Colonic mucosa (tissue), 4 donors: ENCODE results near the gene PTPRQ. TPM values are rescaled to one million over a fixed set of nuclear protein-coding genes. Genes with fewer than 3 reads are reported as not detected.

Source experiments
- DNase-seq: peaks from one replicate; pipeline ENCODE4 v3.0.0-alpha.2; 2020
- H3K27ac ChIP-seq: fragments of 200-600 bp; one replicate; pipeline ENCODE4 v1.8.0; 2021
- H3K27me3 ChIP-seq: fragments of 200-600 bp; one replicate; pipeline ENCODE4 v1.8.0; 2021
- H3K36me3 ChIP-seq: fragments of 200-600 bp; one replicate; pipeline ENCODE4 v1.8.0; 2021
- H3K4me1 ChIP-seq: fragments of 200-600 bp; one replicate; pipeline ENCODE4 v1.8.0; 2021; ENCODE audit warnings: mild to moderate bottlenecking
- H3K4me3 ChIP-seq: fragments of 200-600 bp; one replicate; pipeline ENCODE4 v1.8.0; 2021
- H3K9ac ChIP-seq, 2 donors: one replicate each; pipeline ENCODE4 v1.7.0; 2013; ENCODE audit warnings: control low read depth in 2 of 2, low read depth in 2 of 2, low read length in 2 of 2
- H3K9me3 ChIP-seq: fragments of 200-600 bp; one replicate; pipeline ENCODE4 v1.8.0; 2021
- CTCF ChIP-seq: fragments of 200-600 bp; IDR thresholded peaks from one replicate; pipeline ENCODE4 v1.8.0; 2022; ENCODE audit warnings: antibody characterized with exemption, mild to moderate bottlenecking
- intact Hi-C: fragments of 100-400 bp; cut with DNase I; formaldehyde crosslinking; loops from one replicate; pipeline ENCODE4 v1.14.1; 2022
- total RNA-seq, 2 donors: library from RNA; stranded (reverse); fragmentation: NEBNext Ultra II Directional in 1 of 2; extraction: Animal tissue kit (Norgen Biotek cat#: 25700) in 1 of 2; gene quantifications; one replicate each; pipeline ENCODE4 v1.2.1, GENCODE V29; 2021
- donor health status: healthy.
- donor health status: DM: no; HTN: no; CAD: no.
- donor health status: DM: no; HTN: no; CAD: no.

The PTPRQ gene
- total RNA-seq, 2 donors from 2014 or later = not detected

GRCh38 chr12:80700327-80700726 lies 256.3 kb downstream of the PTPRQ start:
- TF ChIP-seq CTCF = no peak
- Histone ChIP-seq H3K4me1 (no peaks in the 10 kb centered on the region), H3K36me3 (no peaks in the 10 kb centered on the region), H3K27me3 (no peaks in the 10 kb centered on the region), H3K9me3 (no peaks in the 10 kb centered on the region), H3K27ac (no peak overlapping the region), H3K4me3 (no peak overlapping the region), H3K9ac (no peak overlapping the region)
- intact Hi-C loops = no loop called here
- no peak for DNase-seq

- no peak overlapping the region for H3K27ac ChIP-seq
- DNase-seq = no peak
- no peak overlapping the region for H3K9ac ChIP-seq
- intact Hi-C loops = no loop called here
- no peaks in the 10 kb centered on the region for H3K36me3 ChIP-seq
- no peaks in the 10 kb centered on the region for H3K4me1 ChIP-seq
- no peak overlapping the region for H3K4me3 ChIP-seq
- no peak for TF ChIP-seq CTCF
- no peaks in the 10 kb centered on the region for H3K27me3 ChIP-seq
- no peaks in the 10 kb centered on the region for H3K9me3 ChIP-seq
These were observed 257.4 kb downstream of the PTPRQ start for GRCh38 chr12:80701388-80701787.

- no peak for DNase-seq
- Histone ChIP-seq H3K9me3 (no peaks in the 10 kb centered on the region), H3K4me3 (no peak overlapping the region), H3K9ac (no peak overlapping the region), H3K27me3 (no peaks in the 10 kb centered on the region), H3K4me1 (no peaks in the 10 kb centered on the region), H3K36me3 (no peaks in the 10 kb centered on the region), H3K27ac (no peak overlapping the region)
- TF ChIP-seq CTCF = no peak
- intact Hi-C loops = no loop called here
These were observed 259.1 kb downstream of the PTPRQ start for GRCh38 chr12:80702889-80703805.

GRCh38 chr12:80704420-80704819 lies 260.4 kb downstream of the PTPRQ start:
- Histone ChIP-seq H3K9ac (no peak overlapping the region), H3K4me3 (no peak overlapping the region), H3K27ac (no peak overlapping the region), H3K4me1 (no peaks in the 10 kb centered on the region), H3K27me3 (peaks cover 10% of the 10 kb centered on the region), H3K9me3 (no peaks in the 10 kb centered on the region), H3K36me3 (no peaks in the 10 kb centered on the region)
- intact Hi-C loops = no loop called here
- DNase-seq = no peak
- TF ChIP-seq CTCF = no peak

GRCh38 chr12:80707126-80707829 lies 263.2 kb downstream of the PTPRQ start, which contains the start of gene MYF6:
Gene MYF6 (plus strand): TSS chr12:80707634. CDS start chr12:80707720, 86 bp downstream.
- H3K27me3 ChIP-seq = peaks cover 10% of the 10 kb centered on the region
- H3K4me1 ChIP-seq = no peaks in the 10 kb centered on the region
- H3K27ac ChIP-seq = no peak within 1 kb of the TSS
- no peaks in the 10 kb centered on the region for H3K36me3 ChIP-seq
- no peaks in the 10 kb centered on the region for H3K9me3 ChIP-seq
- intact Hi-C loops = no loop called here
- H3K9ac ChIP-seq = no peak within 1 kb of the TSS
- DNase-seq = no peak
- TF ChIP-seq CTCF = no peak
- no peak within 1 kb of the TSS for H3K4me3 ChIP-seq
